Esophagus muscularis mucosa (tissue), 3 donors: ENCODE data around the gene PARN.

Experiments
- CTCF ChIP-seq, 3 experiments: fragments of 200-600 bp in 2 of 3; fragments of 450-650 bp in 1 of 3; sonication (generic) in 2 of 3; IDR thresholded peaks; one replicate each; pipeline ENCODE4 v1.5.1; 2017 to 2019; ENCODE audit warnings: antibody characterized with exemption in 3 of 3, mild to moderate bottlenecking in 2 of 3, moderate library complexity in 1 of 3
- POLR2AphosphoS5 ChIP-seq, 2 donors: sonication (generic); formaldehyde crosslinking; IDR thresholded peaks; one replicate each; pipeline ENCODE4 v1.6.1; 2017; ENCODE audit warnings: antibody characterized with exemption in 2 of 2

- TF ChIP-seq CTCF (IDR thresholded peaks at IDR 0.05) (no peak), POLR2AphosphoS5 (IDR thresholded peaks at IDR 0.05) (no peak)
These were observed 173.1 kb downstream of the PARN start for GRCh38 chr16:14456793-14457481.
